Progenitor cell of endocrine pancreas (in vitro differentiated cells): ENCODE results near the gene RFNG. TPM values are rescaled to one million over a fixed set of nuclear protein-coding genes. Genes with fewer than 3 reads are reported as not detected.

Source experiments
- DNase-seq: peaks from one replicate; pipeline ENCODE4 v3.0.0; 2021; ENCODE audit warnings: low spot score; ENCODE audit not compliant: unreplicated experiment
- H3K27ac Mint-ChIP-seq: 2 replicates; pipeline ENCODE4 v1.8.0; 2021; ENCODE audit warnings: mild to moderate bottlenecking, moderate library complexity, mixed read lengths
- H3K27me3 Mint-ChIP-seq: 2 replicates; pipeline ENCODE4 v1.8.0; 2021; ENCODE audit warnings: mixed read lengths
- H3K36me3 Mint-ChIP-seq: 2 replicates; pipeline ENCODE4 v1.8.0; 2022; ENCODE audit warnings: mixed read lengths; ENCODE audit not compliant: insufficient read depth
- H3K4me1 Mint-ChIP-seq: 2 replicates; pipeline ENCODE4 v1.8.0; 2021; ENCODE audit warnings: low read depth, mixed read lengths
- H3K4me3 Mint-ChIP-seq: 2 replicates; pipeline ENCODE4 v1.8.0; 2021; ENCODE audit warnings: low read depth, mild to moderate bottlenecking, moderate library complexity, mixed read lengths
- H3K9me3 Mint-ChIP-seq: 2 replicates; pipeline ENCODE4 v1.8.0; 2021; ENCODE audit warnings: low read depth, mixed read lengths
- CTCF ChIP-seq: fragments of 200-600 bp; sonication (generic); IDR thresholded peaks from one replicate; pipeline ENCODE4 v1.5.0; 2021; ENCODE audit warnings: antibody characterized with exemption, mild to moderate bottlenecking; ENCODE audit not compliant: unreplicated experiment
- total RNA-seq: library from RNA; stranded (reverse); gene quantifications from 2 replicates; pipeline ENCODE4 v1.2.1, GENCODE V29; 2021

Gene RFNG
- total RNA-seq, 1 donor from 2014 or later = 65.5 TPM

DNA sequence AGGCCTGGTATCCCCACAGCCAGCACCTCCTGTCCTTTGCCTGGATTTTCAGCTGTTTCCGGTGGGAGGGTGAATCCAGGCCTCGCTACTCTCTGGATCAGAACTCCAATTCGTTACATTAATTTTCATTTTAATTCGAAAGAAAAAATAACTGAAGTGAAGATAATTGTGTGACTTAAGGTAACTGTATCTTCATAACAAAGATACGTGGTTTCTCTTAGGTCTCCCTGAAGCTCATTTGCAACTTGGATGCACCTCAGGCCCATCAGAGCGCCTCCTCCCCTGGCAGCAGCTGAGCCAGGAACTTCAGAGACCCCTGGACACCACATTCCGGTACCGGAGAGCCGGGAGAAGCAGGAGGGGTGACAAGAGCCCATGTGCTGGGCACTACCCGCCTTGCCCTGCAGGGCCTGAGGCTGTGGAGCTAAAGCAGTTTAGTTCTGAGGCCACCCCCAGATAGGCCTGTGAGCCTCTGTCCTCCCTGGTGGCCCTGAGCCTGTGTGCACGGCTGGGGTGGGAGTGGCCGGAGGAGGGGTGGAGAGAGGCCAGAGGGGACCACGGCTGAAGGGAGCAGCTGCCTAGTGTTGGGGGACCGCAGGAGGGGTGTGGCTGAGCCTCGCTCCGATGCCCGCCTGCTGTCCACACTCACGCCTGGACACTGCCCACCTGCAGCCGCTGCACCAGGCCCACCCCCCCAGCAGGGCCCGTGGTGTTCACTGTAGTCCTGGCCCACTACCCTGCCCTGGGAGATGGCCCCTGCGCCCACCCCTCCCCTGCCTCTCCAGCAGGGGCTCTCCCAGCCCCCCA, 25.4 kb upstream of the RFNG start:
- Mint-ChIP-seq H3K4me1 (no peaks in the 10 kb centered on the region), H3K4me3 (no peak overlapping the region), H3K9me3 (no peaks in the 10 kb centered on the region), H3K27ac (no peak overlapping the region), H3K36me3 (peaks cover 2% of the 10 kb centered on the region), H3K27me3 (peaks cover 16% of the 10 kb centered on the region)
- no peak for DNase-seq
- TF ChIP-seq CTCF = no peak

DNA sequence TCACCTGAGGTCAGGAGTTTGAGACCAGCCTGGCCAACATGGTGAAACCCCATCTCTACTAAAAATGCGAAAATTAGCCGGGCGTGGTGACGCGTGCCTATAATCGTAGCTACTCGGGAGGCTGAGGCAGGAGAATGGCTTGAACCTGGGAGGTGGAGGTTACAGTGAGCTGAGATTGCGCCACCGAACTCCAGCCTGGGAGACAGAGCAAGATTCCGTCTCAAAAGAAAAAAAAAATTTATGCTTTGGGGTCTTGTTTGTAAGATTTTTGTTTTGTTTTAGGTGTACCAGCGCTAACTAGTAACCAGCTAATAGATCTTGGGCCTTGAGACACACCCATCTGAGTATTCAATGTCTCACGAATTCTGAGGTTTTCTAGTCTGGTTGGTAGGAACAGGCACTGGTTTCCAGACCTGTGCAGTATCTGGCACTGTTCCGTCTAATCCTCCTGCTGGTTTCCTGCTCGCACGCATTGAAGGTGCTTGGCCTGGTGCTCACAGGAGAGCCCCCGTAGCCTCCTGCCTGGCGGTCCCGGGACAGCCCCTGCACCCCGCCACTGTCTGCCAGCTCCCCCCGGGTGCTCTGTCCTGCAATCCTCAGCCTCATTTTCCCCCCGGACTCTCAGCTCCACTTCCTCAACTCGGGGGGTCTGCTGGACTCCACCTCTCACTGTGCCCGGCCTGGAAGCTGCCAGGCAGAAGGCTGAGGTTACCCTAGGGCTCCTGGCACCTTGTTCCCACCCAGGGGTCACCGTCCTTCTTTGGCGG, 24.6 kb upstream of the RFNG start:
- no peak for TF ChIP-seq CTCF
- Mint-ChIP-seq H3K9me3 (no peaks in the 10 kb centered on the region), H3K36me3 (peaks cover 2% of the 10 kb centered on the region), H3K27ac (no peak overlapping the region), H3K27me3 (peaks cover 16% of the 10 kb centered on the region), H3K4me3 (no peak overlapping the region), H3K4me1 (no peaks in the 10 kb centered on the region)
- no peak for DNase-seq

GRCh38 chr17:82073446-82073845, 21.8 kb upstream of the RFNG start:
- peaks cover 20% of the 10 kb centered on the region for H3K27me3 Mint-ChIP-seq
- no peak for DNase-seq
- H3K9me3 Mint-ChIP-seq = no peaks in the 10 kb centered on the region
- H3K27ac Mint-ChIP-seq = no peak overlapping the region
- no peaks in the 10 kb centered on the region for H3K4me1 Mint-ChIP-seq
- peaks cover 2% of the 10 kb centered on the region for H3K36me3 Mint-ChIP-seq
- no peak overlapping the region for H3K4me3 Mint-ChIP-seq
- no peak for TF ChIP-seq CTCF

DNA sequence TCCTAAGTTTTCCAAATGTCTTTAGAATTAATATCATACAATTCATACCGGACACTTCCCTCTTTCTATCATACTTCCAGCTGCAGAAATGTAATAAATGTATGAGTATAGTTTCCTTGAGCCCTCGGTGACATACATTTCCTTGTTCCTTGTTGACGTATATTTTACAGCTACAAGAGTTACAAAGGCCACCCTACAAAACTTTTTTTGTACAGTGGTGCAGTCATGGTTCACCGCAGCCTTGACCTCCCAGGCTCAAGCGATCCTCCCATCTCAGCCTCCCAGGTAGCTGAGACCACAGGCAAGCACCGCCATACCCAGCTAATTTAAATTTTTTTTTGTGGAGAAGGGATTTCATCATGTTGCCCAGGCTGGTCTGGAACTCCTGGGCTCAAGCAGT, 21.2 kb upstream of the RFNG start:
- Mint-ChIP-seq H3K36me3 (no peaks in the 10 kb centered on the region), H3K4me1 (no peaks in the 10 kb centered on the region), H3K4me3 (no peak overlapping the region), H3K9me3 (no peaks in the 10 kb centered on the region), H3K27me3 (peaks cover 20% of the 10 kb centered on the region), H3K27ac (no peak overlapping the region)
- TF ChIP-seq CTCF = no peak
- no peak for DNase-seq

- Mint-ChIP-seq H3K27ac (no peak overlapping the region), H3K36me3 (no peaks in the 10 kb centered on the region), H3K4me3 (no peak overlapping the region), H3K4me1 (peaks cover 1% of the 10 kb centered on the region), H3K9me3 (no peaks in the 10 kb centered on the region), H3K27me3 (peaks cover 20% of the 10 kb centered on the region)
- no peak for DNase-seq
- no peak for TF ChIP-seq CTCF
Measured at GRCh38 chr17:82070611-82071010, 19.0 kb upstream of the RFNG start.
